GM21390 (cell line): Measurements from ENCODE around the gene SNED1.
A peak's percentile ranks its signal among the peaks of the same experiment; 100 is the strongest.
"Not testable (repeated sequence)": the region's sequence is repeated elsewhere in the genome, so short reads cannot be mapped to it uniquely, and the experiment has no call there.

ENCODE experiments used
- ATAC-seq: cut with Tn5 transposase; IDR thresholded peaks from one replicate; pipeline ENCODE4 v1.9.1; 2021; ENCODE audit not compliant: unreplicated experiment

Gene SNED1

GRCh38 chr2:241081643-241082340 lies 83.4 kb downstream of the SNED1 start:
- ATAC-seq = no peak

- no peak for ATAC-seq
Measured at GRCh38 chr2:241082341-241083090, 84.1 kb downstream of the SNED1 start.

- ATAC-seq = no peak
Measured at GRCh38 chr2:241083091-241083415, 84.6 kb downstream of the SNED1 start.

- no peak for ATAC-seq
Measured at GRCh38 chr2:241084856-241085444, 86.5 kb downstream of the SNED1 start.

- ATAC-seq = peak; percentile 74
Measured at GRCh38 chr2:241087420-241088268, 89.2 kb downstream of the SNED1 start.

- peak; percentile 50 for ATAC-seq
Measured at GRCh38 chr2:241088376-241088775, 90.0 kb downstream of the SNED1 start.

GRCh38 chr2:241088791-241089732 lies 90.6 kb downstream of the SNED1 start:
- no peak for ATAC-seq

- no peak for ATAC-seq
Measured at GRCh38 chr2:241091201-241091600, 92.8 kb downstream of the SNED1 start.

GRCh38 chr2:241091734-241092445 lies 93.5 kb downstream of the SNED1 start:
- no peak for ATAC-seq

- ATAC-seq = no peak
Measured at GRCh38 chr2:241092677-241093076, 94.3 kb downstream of the SNED1 start.

- ATAC-seq = not testable (repeated sequence)
Measured at GRCh38 chr2:241093133-241093781, 94.8 kb downstream of the SNED1 start.

GRCh38 chr2:241094172-241094571 lies 95.8 kb downstream of the SNED1 start:
- ATAC-seq = no peak

- no peak for ATAC-seq
Measured at GRCh38 chr2:241094924-241095420, 96.6 kb downstream of the SNED1 start.

- no peak for ATAC-seq
Measured at GRCh38 chr2:241095594-241096290, 97.3 kb downstream of the SNED1 start.

- ATAC-seq = peak; percentile 54
Measured at GRCh38 chr2:241096979-241097378, 98.6 kb downstream of the SNED1 start.

GRCh38 chr2:241099246-241099645 lies 100.8 kb downstream of the SNED1 start:
- no peak for ATAC-seq

- peak; percentile 82 for ATAC-seq
Measured at GRCh38 chr2:241102239-241102803, 103.9 kb downstream of the SNED1 start, which contains the start of gene MTERF4. Gene MTERF4 (minus strand): TSS chr2:241102287. CDS start chr2:241102273, 14 bp downstream.

GRCh38 chr2:241103176-241103595 lies 104.8 kb downstream of the SNED1 start:
- ATAC-seq = no peak
